Globus pallidus (tissue), 1 donor: ENCODE data around the gene MAGED2.
"Not testable (repeated sequence)": the region's sequence is repeated elsewhere in the genome, so short reads cannot be mapped to it uniquely, and the experiment has no call there.

Experiments used
- DNase-seq: peaks from one replicate; pipeline ENCODE4 v3.0.0-alpha.2; 2015; ENCODE audit warnings: low spot score

The MAGED2 gene

GRCh38 chrX:54819201-54819600 is 11.7 kb downstream of the MAGED2 start:
- no peak for DNase-seq

- DNase-seq: no peak
Observed at GRCh38 chrX:54820737-54821136, 13.2 kb downstream of the MAGED2 start.

- no peak for DNase-seq
Observed at GRCh38 chrX:54821310-54821709, 13.8 kb downstream of the MAGED2 start.

GRCh38 chrX:54824195-54824594 is 16.6 kb downstream of the MAGED2 start:
- DNase-seq: no peak

- DNase-seq: no peak
Observed at GRCh38 chrX:54824722-54825121, 17.2 kb downstream of the MAGED2 start.

GRCh38 chrX:54825716-54826438 is 18.3 kb downstream of the MAGED2 start:
- DNase-seq: no peak

- DNase-seq: no peak
Observed at GRCh38 chrX:54826598-54826997, 19.1 kb downstream of the MAGED2 start.

- no peak for DNase-seq
Observed at GRCh38 chrX:54838583-54838982, 31.0 kb downstream of the MAGED2 start.

GRCh38 chrX:54841184-54841874 is 33.8 kb downstream of the MAGED2 start:
- not testable (repeated sequence) for DNase-seq

- no peak for DNase-seq
Observed at GRCh38 chrX:54842607-54843006, 35.1 kb downstream of the MAGED2 start.

GRCh38 chrX:54843050-54843449 is 35.5 kb downstream of the MAGED2 start:
- no peak for DNase-seq

- not testable (repeated sequence) for DNase-seq
Observed at GRCh38 chrX:54847700-54848099, 40.2 kb downstream of the MAGED2 start.

- DNase-seq: no peak
Observed at GRCh38 chrX:54865208-54865607, 57.7 kb downstream of the MAGED2 start.
